Muscle of leg (tissue), 16 donors: ENCODE measurements around the gene REXO5. TPM values are rescaled to one million over a fixed set of nuclear protein-coding genes. Genes with fewer than 3 reads are reported as not detected.
"Not testable (repeated sequence)": the region's sequence is repeated elsewhere in the genome, so short reads cannot be mapped to it uniquely, and the experiment has no call there.

Experiments
- DNase-seq: peaks from one replicate; pipeline ENCODE4 v3.0.0; 2013
- H3K27ac ChIP-seq: one replicate; pipeline ENCODE4 v1.5.1; 2013; ENCODE audit warnings: mild to moderate bottlenecking, low read length, control low read depth
- H3K27me3 ChIP-seq: one replicate; pipeline ENCODE4 v1.6.1; 2013; ENCODE audit warnings: low read length; ENCODE audit not compliant: control insufficient read depth, insufficient read depth
- H3K36me3 ChIP-seq: one replicate; pipeline ENCODE4 v1.6.1; 2013; ENCODE audit warnings: low read length; ENCODE audit not compliant: control insufficient read depth, insufficient read depth
- H3K4me1 ChIP-seq: one replicate; pipeline ENCODE4 v1.6.1; 2013; ENCODE audit warnings: low read length; ENCODE audit not compliant: control insufficient read depth, insufficient read depth
- H3K4me3 ChIP-seq: one replicate; pipeline ENCODE4 v1.5.1; 2013; ENCODE audit warnings: low read length, control low read depth
- H3K9me3 ChIP-seq: replicated peaks from 2 replicates; pipeline ENCODE4 v1.6.1; 2013; ENCODE audit warnings: low read depth, low read length; ENCODE audit not compliant: control insufficient read depth
- WGBS: methylation state at CpG from one replicate; pipeline ENCODE4 v1.1.5; 2013; ENCODE audit warnings: missing lambda C conversion rate; ENCODE audit not compliant: insufficient coverage; 5-methylcytosine and 5-hydroxymethylcytosine counted together
- long read RNA-seq, 11 donors: transcript quantifications; one replicate each; lab custom pipeline, GENCODE V29; 2026
- polyA plus RNA-seq, 8 donors: library from polyadenylated mRNA; unstranded; fragments of 120-200 nt; gene quantifications; one replicate each; pipeline versions ENCODE4 v1.2.1 to v1.2.3, GENCODE V29; 2013; ENCODE audit warnings: inconsistent platforms in 1 of 8, low replicate concordance in 1 of 8; ENCODE audit not compliant: insufficient read length in 8 of 8, insufficient read depth in 1 of 8
- total RNA-seq: library from RNA; stranded (reverse); fragments of 120-200 nt; gene quantifications from one replicate; pipeline ENCODE4 v1.2.4, GENCODE V29; 2013

Gene REXO5, protein sequence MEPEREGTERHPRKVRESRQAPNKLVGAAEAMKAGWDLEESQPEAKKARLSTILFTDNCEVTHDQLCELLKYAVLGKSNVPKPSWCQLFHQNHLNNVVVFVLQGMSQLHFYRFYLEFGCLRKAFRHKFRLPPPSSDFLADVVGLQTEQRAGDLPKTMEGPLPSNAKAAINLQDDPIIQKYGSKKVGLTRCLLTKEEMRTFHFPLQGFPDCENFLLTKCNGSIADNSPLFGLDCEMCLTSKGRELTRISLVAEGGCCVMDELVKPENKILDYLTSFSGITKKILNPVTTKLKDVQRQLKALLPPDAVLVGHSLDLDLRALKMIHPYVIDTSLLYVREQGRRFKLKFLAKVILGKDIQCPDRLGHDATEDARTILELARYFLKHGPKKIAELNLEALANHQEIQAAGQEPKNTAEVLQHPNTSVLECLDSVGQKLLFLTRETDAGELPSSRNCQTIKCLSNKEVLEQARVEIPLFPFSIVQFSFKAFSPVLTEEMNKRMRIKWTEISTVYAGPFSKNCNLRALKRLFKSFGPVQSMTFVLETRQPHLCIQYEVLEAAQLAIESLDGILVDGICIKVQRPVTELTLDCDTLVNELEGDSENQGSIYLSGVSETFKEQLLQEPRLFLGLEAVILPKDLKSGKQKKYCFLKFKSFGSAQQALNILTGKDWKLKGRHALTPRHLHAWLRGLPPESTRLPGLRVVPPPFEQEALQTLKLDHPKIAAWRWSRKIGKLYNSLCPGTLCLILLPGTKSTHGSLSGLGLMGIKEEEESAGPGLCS
- total RNA-seq (5.5 TPM), polyA plus RNA-seq (1 to 10 TPM; 3.8 to 5.7 (median 4.6) TPM)
- long read RNA-seq, donor 1: 0 reads
- long read RNA-seq, donor 2: 0 reads
- long read RNA-seq, donor 3: 0 reads
- long read RNA-seq, donor 4: 0 reads
- long read RNA-seq, donor 5, partial matches to known transcripts: 5 of 5 reads
- long read RNA-seq, donor 5, other reads (novel, unspliced or antisense): 0 of 5 reads
- long read RNA-seq, donor 6: 0 reads
- long read RNA-seq, donor 7: 0 reads
- long read RNA-seq, donor 8: 0 reads
- long read RNA-seq, donor 9: 0 reads
- long read RNA-seq, donor 10: 0 reads
- long read RNA-seq, donor 11: 0 reads

DNA sequence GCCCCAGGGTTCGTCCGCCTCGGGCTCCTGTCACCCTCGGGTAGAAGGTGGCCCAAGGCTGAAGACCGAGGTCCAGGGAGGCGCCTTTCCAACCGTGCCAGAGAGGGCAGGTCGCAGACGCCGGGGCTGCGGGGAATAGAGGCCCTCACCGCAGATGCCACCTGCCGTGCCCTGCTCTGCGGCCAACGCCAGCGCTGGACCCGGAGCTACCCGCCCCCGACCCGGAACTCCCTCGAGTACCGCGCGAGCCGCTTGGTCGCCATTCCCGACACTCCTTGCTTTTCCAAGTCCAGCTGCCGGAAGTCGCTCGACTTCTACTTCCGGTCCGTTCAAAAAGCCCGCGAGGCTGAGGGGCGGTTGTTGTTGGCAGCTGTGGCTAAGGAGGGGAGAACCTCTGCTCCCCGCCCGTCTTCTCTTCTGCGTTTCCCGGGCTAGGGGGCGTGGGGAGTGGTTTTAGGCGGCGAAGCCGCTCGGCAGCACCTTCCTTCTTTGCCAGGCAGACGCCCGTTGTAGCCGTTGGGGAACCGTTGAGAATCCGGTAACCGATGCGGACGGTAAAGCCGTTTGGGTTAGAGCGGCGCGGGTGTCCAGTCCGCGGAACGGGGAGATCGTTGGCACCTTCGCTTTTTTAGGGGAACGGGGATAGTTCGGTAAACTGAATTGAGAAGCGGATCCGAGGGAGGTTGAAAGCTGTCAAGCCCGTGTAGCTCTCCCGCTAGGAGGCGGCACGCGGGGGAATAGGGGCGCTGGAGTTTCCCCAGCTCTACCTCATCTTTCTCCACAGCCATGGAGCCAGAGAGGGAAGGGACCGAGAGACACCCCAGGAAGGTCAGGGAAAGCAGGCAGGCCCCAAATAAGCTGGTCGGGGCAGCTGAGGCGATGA is at the start of gene REXO5, which contains the start of gene ERI2:
Gene REXO5, plus strand, starts transcription at position 360 of the 883 bp plus-strand sequence. Its CDS starts 427 bp downstream, at position 787.
Gene ERI2, minus strand, starts transcription at position 305 of the 883 bp plus-strand sequence. Its CDS starts 42 bp downstream, at position 263.
- Histone ChIP-seq H3K27ac (peak within 1 kb of the TSS; percentile 97), H3K4me1 (peaks cover 11% of the 10 kb centered on the region), H3K4me3 (peak within 1 kb of the TSS; percentile 91), H3K36me3 (peaks cover 14% of the 10 kb centered on the region), H3K9me3 (no peaks in the 10 kb centered on the region), H3K27me3 (no peaks in the 10 kb centered on the region)
- DNase-seq: peak; percentile 98
- under 1% methylated on average over 45 of the region's 74 CpGs for WGBS

DNA sequence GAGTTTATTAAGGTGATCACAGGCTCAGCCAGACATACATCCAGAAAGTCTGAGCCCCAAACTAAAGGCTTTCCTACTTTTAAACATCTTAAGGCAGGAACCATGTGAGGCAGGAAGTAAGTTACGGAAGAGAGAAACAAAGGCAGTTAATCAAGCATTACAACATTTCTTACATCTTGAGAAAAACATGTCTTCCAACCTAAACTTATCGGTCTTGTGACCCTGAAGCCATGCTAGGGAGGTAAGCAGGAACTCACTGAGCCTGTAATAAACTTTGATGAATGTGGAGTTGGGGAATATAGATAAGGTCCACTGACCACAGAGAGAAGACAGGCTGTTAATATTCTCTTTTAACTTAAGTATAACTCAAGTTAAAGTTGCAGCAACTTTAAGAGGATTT is 46.0 kb upstream of the REXO5 start:
- Histone ChIP-seq H3K4me3 (no peak overlapping the region), H3K36me3 (no peaks in the 10 kb centered on the region), H3K9me3 (no peaks in the 10 kb centered on the region), H3K4me1 (no peaks in the 10 kb centered on the region), H3K27ac (no peak overlapping the region), H3K27me3 (no peaks in the 10 kb centered on the region)
- DNase-seq: no peak
- WGBS: no CpG with 5 or more reads among the region's 2 CpGs

DNA sequence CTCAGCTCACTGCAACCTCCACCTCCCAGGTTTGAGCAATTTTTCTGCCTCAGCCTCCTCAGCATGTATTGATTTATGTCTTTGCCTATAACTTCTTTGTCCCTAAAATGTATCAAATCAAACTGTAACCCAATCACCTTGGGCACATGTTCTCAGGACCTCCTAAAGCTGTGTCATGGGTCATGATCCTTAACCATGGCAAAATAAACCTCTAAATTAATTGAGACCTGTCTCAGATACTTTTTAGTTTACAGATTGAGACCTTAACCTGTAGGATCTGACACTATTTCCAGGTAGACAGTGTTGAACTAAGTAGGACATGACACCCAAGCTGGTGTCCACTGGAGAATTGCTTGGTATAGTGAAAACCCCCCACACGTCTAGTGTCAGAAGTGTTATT is 45.2 kb upstream of the REXO5 start:
- H3K4me3 ChIP-seq: no peak overlapping the region
- no peaks in the 10 kb centered on the region for H3K9me3 ChIP-seq
- H3K27ac ChIP-seq: no peak overlapping the region
- no peaks in the 10 kb centered on the region for H3K4me1 ChIP-seq
- 80% methylated on average over 1 of the region's 1 CpG for WGBS
- DNase-seq: no peak
- no peaks in the 10 kb centered on the region for H3K27me3 ChIP-seq
- no peaks in the 10 kb centered on the region for H3K36me3 ChIP-seq

DNA sequence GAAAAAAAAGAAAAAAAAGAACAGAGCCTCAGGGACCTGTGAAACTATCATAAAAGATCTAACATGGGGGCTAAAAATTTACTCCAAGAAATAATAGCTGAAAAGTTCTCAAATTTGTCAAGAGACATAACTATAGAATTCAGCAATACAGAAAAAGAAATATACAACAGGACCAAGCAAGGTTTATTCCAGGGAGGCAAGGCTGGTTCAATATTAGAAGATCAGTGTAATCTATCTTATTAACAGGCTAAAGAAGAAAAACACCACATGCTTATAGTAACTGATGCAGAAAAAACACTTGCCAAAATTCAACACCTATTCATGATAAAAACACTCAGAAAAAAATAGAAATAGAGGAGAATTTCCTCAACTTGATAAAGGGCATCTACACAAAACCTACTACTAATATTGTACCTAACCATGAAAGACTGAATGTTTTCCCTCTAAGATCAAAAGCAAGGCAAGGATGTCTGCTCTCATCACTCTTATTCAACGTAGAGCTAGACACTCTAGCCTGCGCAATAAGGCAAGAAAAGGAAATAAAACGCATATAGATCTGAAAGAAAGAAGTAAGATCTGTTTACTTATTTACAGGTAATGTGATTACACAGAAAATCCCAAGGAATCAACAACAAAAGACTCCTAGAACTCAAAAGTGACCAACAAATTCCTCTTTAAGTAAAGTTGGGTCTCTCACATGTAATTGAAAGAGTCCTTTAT is 43.8 kb upstream of the REXO5 start:
- Histone ChIP-seq H3K36me3 (no peaks in the 10 kb centered on the region), H3K4me1 (no peaks in the 10 kb centered on the region), H3K9me3 (no peaks in the 10 kb centered on the region), H3K27me3 (no peaks in the 10 kb centered on the region), H3K27ac (no peak overlapping the region), H3K4me3 (no peak overlapping the region)
- DNase-seq: no peak
- no CpG with 5 or more reads among the region's 3 CpGs for WGBS

DNA sequence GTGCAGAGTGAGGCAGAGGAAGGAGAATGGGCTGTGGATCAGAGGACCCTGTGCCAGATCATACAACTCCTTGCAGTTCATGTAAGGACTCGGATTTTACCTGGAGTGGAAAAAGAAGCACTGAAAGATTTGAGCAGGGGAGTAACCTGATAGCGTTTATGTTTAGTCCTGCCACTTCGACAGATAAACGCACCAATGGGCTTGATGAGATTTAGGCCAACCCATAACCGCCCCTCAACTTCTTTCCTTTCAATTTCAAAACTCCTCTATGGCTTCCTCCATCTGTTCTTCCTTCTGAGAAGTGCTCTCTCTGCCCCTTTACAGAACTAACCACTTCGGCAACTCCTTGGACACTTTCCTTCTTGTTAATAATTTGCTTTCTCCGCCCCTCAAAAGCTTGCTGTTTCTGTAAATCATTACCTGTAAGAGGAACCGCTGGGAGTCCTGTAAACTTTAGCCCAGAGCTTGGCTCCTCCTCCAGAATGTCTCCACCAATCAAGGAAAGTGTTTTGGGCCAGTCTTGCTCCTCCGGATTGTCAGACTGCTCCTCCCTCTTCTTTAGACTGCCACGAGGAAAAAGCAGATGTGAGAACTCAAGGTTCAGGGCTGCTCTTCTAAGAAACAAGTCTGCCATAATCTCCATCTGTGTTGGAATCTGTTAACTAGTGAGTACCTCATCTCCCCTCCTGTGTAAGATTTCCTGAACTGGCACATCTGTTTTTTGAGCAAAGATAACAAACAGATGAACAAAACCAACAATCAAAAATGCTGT is 42.7 kb upstream of the REXO5 start, which contains the start of gene ACSM3:
Gene ACSM3, plus strand, starts transcription at position 554 of the 772 bp plus-strand sequence. CDS start 6,021 bp downstream, outside the sequence.
- H3K4me1 ChIP-seq: no peaks in the 10 kb centered on the region
- 29% methylated on average over 7 of the region's 10 CpGs for WGBS
- peak within 1 kb of the TSS; percentile 20 for H3K27ac ChIP-seq
- H3K36me3 ChIP-seq: no peaks in the 10 kb centered on the region
- no peaks in the 10 kb centered on the region for H3K9me3 ChIP-seq
- no peaks in the 10 kb centered on the region for H3K27me3 ChIP-seq
- H3K4me3 ChIP-seq: peak within 1 kb of the TSS; percentile 30
- peak; percentile 92 for DNase-seq

DNA sequence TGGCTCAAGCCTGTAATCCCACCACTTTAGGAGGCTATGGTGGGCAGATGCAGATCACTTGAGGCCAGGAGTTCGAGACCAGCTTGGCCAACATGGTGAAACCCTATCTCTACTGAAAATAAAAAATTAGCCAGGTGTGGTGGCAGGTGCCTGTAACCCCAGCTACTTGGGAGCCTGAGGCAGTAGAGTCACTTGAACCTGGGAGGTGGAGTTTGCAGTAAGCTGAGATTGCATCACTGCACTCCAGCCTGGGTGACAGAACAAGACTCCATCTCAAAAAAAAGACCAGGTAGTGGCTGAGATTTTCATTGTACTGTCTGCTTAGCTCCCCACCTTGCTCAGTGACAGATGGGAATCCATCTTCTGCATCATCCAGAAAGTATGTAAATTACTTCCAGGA is 41.9 kb upstream of the REXO5 start:
- H3K27me3 ChIP-seq, H3K4me1 ChIP-seq, H3K4me3 ChIP-seq, H3K27ac ChIP-seq, H3K36me3 ChIP-seq, DNase-seq, H3K9me3 ChIP-seq: not testable (repeated sequence)
- no CpG with 5 or more reads among the region's 1 CpG for WGBS

DNA sequence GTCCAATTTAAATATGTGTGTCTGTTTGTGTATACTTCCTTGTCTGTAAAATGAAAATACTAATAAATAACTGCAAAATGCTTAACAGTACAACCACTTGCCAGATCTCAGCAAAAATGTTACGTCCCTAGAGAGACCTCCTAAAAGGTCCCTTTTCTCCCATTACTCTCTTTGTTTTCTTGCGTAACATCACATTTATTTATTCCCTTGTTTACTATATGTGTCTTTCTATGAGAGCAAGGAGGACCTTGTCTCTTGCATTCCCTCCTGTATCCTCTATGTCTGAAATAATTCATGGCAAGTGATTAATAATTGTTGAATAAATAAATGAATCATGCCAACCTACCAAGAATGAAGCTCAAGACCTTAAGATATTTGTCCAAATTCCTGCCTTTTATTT is 40.6 kb upstream of the REXO5 start:
- WGBS: no CpG with 5 or more reads among the region's 2 CpGs
- H3K27ac ChIP-seq: no peak overlapping the region
- no peak overlapping the region for H3K4me3 ChIP-seq
- H3K27me3 ChIP-seq: no peaks in the 10 kb centered on the region
- H3K9me3 ChIP-seq: no peaks in the 10 kb centered on the region
- DNase-seq: no peak
- H3K36me3 ChIP-seq: no peaks in the 10 kb centered on the region
- H3K4me1 ChIP-seq: no peaks in the 10 kb centered on the region

DNA sequence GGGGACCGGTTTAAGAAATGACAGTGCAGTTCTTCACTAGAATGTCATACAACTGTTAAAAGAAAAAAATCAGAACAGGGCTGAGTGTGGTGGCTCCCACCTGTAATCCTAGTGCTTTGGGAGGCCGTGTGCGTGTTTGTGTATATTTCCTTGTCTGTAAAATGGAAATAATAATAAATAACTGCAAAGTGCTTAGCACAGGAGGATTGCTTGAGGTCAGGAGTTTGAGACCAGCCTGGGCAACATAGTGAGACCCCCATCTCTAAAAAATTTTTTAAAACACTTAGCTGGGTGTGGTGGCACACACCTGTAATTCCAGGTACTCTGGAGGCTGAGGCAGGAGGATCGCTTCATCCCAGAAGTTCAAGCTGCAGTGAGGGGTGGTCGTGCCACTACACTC is 40.0 kb upstream of the REXO5 start:
- 100% methylated on average over 1 of the region's 5 CpGs for WGBS
- no peaks in the 10 kb centered on the region for H3K27me3 ChIP-seq
- H3K36me3 ChIP-seq: no peaks in the 10 kb centered on the region
- H3K4me1 ChIP-seq: no peaks in the 10 kb centered on the region
- no peak overlapping the region for H3K27ac ChIP-seq
- no peak for DNase-seq
- no peak overlapping the region for H3K4me3 ChIP-seq
- H3K9me3 ChIP-seq: no peaks in the 10 kb centered on the region
